GM12872 (cell line): ENCODE measurements around the gene PANX1.

Source experiments
- CTCF ChIP-seq: IDR thresholded peaks from 3 replicates; pipeline ENCODE4 v1.5.1; 2011; ENCODE audit warnings: low read depth, mild to moderate bottlenecking, low read length, moderate library complexity; ENCODE audit not compliant: insufficient read depth

The PANX1 gene

GRCh38 chr11:94117197-94117574 lies 11.5 kb upstream of the PANX1 start:
- TF ChIP-seq CTCF, result no peak

- TF ChIP-seq CTCF, result no peak
Measured at GRCh38 chr11:94117871-94118270, 10.8 kb upstream of the PANX1 start.

- no peak for TF ChIP-seq CTCF
Measured at GRCh38 chr11:94120946-94121345, 7.7 kb upstream of the PANX1 start.

- TF ChIP-seq CTCF, result no peak
Measured at GRCh38 chr11:94125407-94126115, 3.1 kb upstream of the PANX1 start.

- no peak for TF ChIP-seq CTCF
Measured at GRCh38 chr11:94127638-94128037, 1.0 kb upstream of the PANX1 start.

GRCh38 chr11:94128291-94128745 lies 323 bp upstream of the PANX1 start:
- TF ChIP-seq CTCF, result no peak

GRCh38 chr11:94129512-94130297 lies 1.1 kb downstream of the PANX1 start:
- no peak for TF ChIP-seq CTCF
